HUES6 (cell line): ENCODE measurements around the gene HSPB3.
"Not testable (repeated sequence)": the region's sequence is repeated elsewhere in the genome, so short reads cannot be mapped to it uniquely, and the experiment has no call there.

ENCODE experiments used
- H3K27ac ChIP-seq: 2 replicates; pipeline ENCODE4 v1.7.0; 2013; ENCODE audit warnings: low read depth, mild to moderate bottlenecking, low read length, inconsistent platforms
- H3K27me3 ChIP-seq: 2 replicates; pipeline ENCODE4 v1.6.1; 2013; ENCODE audit warnings: low read length; ENCODE audit not compliant: control insufficient read depth, insufficient read depth
- H3K36me3 ChIP-seq: 2 replicates; pipeline ENCODE4 v1.6.1; 2013; ENCODE audit warnings: low read length; ENCODE audit not compliant: control insufficient read depth, insufficient read depth
- H3K4me1 ChIP-seq: 2 replicates; pipeline ENCODE4 v1.6.1; 2013; ENCODE audit warnings: low read length; ENCODE audit not compliant: control insufficient read depth, insufficient read depth
- H3K4me3 ChIP-seq: 2 replicates; pipeline ENCODE4 v1.5.1; 2013; ENCODE audit warnings: low read depth, low read length
- H3K9ac ChIP-seq: one replicate; pipeline ENCODE4 v1.6.1; 2013; ENCODE audit warnings: mild to moderate bottlenecking, low read length
- H3K9me3 ChIP-seq: 2 replicates; pipeline ENCODE4 v1.6.1; 2013; ENCODE audit warnings: low read depth, low read length; ENCODE audit not compliant: control insufficient read depth, insufficient read depth

The HSPB3 gene

DNA sequence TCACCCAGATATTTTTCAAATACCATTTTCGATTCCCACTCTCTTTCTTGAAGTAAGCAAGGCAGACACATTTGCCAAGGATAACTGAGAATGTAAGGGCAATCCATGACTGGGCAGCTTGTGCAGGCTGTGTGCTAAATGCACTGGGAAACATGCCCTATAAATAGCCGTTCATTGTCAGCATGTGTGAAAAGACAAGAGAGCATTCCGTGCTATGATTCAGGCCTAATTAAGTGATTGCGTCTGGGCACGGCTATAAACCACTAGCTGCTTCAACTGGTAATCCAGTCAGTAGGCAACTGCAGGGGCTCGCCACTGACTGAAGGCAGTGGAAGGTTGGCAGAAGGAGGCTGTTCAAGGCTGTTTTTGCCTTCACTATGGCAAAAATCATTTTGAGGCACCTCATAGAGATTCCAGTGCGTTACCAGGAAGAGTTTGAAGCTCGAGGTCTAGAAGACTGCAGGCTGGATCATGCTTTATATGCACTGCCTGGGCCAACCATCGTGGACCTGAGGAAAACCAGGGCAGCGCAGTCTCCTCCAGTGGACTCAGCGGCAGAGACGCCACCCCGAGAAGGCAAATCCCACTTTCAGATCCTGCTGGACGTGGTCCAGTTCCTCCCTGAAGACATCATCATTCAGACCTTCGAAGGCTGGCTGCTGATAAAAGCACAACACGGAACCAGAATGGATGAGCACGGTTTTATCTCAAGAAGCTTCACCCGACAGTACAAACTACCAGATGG is at the start of gene HSPB3:
TSS of gene HSPB3 (plus strand) at position 287 of the 745 bp plus-strand sequence. CDS start at position 378, 91 bp downstream.
- Histone ChIP-seq H3K9ac (no peak within 1 kb of the TSS), H3K4me1 (peaks cover 13% of the 10 kb centered on the region; the same call in 1 of the 2 replicates)

GRCh38 chr5:54411176-54411575 is 44.3 kb upstream of the HSPB3 start:
- peaks cover 14% of the 10 kb centered on the region for H3K4me1 ChIP-seq
- no peaks in the 10 kb centered on the region for H3K9me3 ChIP-seq
- H3K36me3 ChIP-seq = no peaks in the 10 kb centered on the region
- no peak overlapping the region for H3K9ac ChIP-seq
- no peak overlapping the region for H3K27ac ChIP-seq
- no peak overlapping the region for H3K4me3 ChIP-seq
- H3K27me3 ChIP-seq = no peaks in the 10 kb centered on the region

More for the DNA sequence above, at the start of gene HSPB3:
- H3K9me3 ChIP-seq = peaks cover 4% of the 10 kb centered on the region; the same call in 1 of the 2 replicates
- no peaks in the 10 kb centered on the region for H3K27me3 ChIP-seq
- H3K36me3 ChIP-seq = no peaks in the 10 kb centered on the region
- H3K4me3 ChIP-seq = no peak within 1 kb of the TSS
- H3K27ac ChIP-seq = no peak within 1 kb of the TSS

DNA sequence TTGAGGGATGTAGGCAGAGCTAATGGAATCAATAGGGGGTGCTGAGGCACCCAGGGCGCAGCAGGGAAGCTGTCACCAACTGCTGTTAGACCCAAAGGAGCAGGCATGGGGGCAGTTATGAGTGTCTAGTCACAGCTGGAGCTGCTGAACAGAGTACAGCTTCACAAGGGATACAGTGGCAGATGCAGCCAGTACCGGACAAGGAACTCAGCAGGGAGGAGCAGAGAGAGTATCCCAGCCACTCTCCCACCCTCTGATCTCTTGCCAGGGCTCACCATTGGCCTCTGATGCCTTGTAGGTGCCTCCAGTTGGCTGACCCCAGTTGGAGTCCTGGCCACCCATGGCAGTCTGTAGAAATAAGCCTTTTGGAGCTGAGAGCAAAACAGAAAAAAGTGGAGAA is 42.6 kb upstream of the HSPB3 start:
- Histone ChIP-seq H3K4me3 (no peak overlapping the region), H3K4me1 (peaks cover 16% of the 10 kb centered on the region), H3K9me3 (no peaks in the 10 kb centered on the region), H3K27ac (no peak overlapping the region), H3K36me3 (no peaks in the 10 kb centered on the region), H3K27me3 (no peaks in the 10 kb centered on the region), H3K9ac (no peak overlapping the region)

DNA sequence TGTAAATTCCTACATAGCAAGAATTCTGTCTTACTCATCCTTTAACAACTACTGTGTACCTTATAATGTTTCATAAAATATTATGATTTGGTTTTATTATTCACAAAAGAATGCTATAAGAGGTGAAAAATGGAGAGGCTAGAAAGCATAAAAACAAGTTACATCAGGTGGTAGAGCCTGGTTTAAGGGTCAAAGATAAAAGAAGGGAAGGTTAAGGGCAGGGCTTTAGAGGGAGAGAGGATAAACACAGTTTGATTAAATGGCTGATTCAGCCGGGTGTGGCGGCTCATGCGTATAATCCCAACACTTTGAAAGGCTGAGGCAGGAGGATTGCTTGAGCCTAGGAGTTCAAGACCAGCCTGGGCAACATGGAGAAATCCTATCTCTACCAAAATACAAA is 40.4 kb upstream of the HSPB3 start:
- H3K9ac ChIP-seq = no peak overlapping the region
- H3K4me1 ChIP-seq = peaks cover 16% of the 10 kb centered on the region
- H3K9me3 ChIP-seq = no peaks in the 10 kb centered on the region
- no peak overlapping the region for H3K4me3 ChIP-seq
- H3K27ac ChIP-seq = no peak overlapping the region
- H3K27me3 ChIP-seq = no peaks in the 10 kb centered on the region
- no peaks in the 10 kb centered on the region for H3K36me3 ChIP-seq

DNA sequence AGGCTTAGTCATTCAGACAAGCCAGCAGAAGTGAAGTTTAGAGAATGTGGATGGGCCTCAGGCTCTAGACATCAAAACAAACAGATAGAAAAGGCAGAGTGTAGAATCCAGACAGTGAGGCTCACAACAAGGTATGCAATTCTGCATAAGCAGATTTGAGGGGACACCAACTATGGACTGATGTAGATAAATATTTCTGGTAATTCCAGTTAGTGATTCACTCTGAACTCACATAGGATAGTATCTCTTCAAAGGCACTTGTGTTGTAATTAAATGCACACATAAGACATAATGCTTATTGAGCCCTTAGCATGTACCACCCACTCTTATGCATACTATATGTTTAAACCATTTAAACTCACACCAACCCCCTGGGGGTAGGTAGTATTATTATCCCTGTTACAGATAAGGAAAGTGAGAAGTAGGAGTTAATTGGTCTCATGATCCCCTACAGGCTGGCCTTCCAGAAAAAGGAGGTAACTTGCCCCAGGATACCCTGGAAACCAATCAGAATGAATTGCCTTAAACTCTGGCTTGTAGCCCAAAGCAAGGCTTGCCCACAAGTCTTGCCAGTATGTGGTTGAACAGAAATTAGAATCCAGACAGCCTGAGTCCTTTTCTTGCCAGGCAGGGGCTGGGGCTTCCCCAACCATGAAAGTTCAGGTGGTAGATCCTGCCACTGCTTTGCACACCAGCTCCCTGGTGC is 39.5 kb upstream of the HSPB3 start:
- H3K27me3 ChIP-seq = no peaks in the 10 kb centered on the region
- no peaks in the 10 kb centered on the region for H3K9me3 ChIP-seq
- H3K4me3 ChIP-seq = no peak overlapping the region
- H3K9ac ChIP-seq = no peak overlapping the region
- no peak overlapping the region for H3K27ac ChIP-seq
- no peaks in the 10 kb centered on the region for H3K36me3 ChIP-seq
- H3K4me1 ChIP-seq = peaks cover 16% of the 10 kb centered on the region

- not testable (repeated sequence) for H3K9me3 ChIP-seq, H3K27ac ChIP-seq, H3K4me1 ChIP-seq, H3K4me3 ChIP-seq, H3K9ac ChIP-seq, H3K36me3 ChIP-seq, H3K27me3 ChIP-seq
These were observed 35.7 kb upstream of the HSPB3 start for GRCh38 chr5:54419573-54420423.

GRCh38 chr5:54420511-54420910 is 35.0 kb upstream of the HSPB3 start:
- H3K27me3 ChIP-seq, H3K9me3 ChIP-seq, H3K4me1 ChIP-seq, H3K9ac ChIP-seq, H3K27ac ChIP-seq, H3K4me3 ChIP-seq, H3K36me3 ChIP-seq: not testable (repeated sequence)

DNA sequence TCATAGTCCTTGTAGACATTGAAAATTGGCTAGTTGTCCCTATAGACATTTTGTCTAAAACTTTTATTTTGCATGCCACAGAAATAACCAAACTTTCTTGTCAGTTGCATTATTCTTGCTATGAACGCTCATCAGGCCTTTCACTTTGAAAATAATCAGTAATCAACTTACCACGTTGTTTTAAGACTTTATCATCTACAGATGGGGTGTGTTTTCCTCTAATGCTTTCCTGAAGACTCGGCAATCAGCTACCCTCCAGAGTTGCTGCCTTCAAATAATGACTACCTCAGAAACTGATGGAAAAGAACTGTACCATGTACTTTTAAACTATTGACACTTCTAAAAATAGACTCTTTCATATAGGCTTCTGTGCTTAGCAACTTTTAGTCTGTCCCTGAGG is 33.5 kb upstream of the HSPB3 start:
- Histone ChIP-seq H3K4me3 (no peak overlapping the region), H3K27me3 (no peaks in the 10 kb centered on the region), H3K9me3 (peaks cover 4% of the 10 kb centered on the region; the same call in 1 of the 2 replicates), H3K36me3 (no peaks in the 10 kb centered on the region), H3K27ac (no peak overlapping the region), H3K4me1 (no peaks in the 10 kb centered on the region), H3K9ac (no peak overlapping the region)

DNA sequence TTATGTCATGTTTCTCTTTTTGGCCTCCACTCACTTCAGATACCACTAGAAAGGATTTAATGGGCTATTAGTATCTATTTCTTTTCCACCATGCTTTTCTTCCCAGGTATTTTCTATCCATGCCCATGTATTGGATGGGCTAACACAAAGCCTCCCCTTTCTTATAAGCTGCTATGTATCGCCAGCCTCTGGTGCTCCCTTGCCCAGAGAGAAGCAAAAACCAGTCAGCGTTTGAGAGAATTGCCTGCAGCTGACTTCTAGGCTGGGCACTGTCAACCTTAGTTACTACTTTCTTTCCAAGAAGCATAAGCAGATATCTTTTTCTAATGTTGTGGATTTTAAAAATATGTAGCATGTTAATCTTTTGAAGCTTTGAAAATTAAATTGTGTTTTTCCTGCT is 30.2 kb upstream of the HSPB3 start:
- Histone ChIP-seq H3K9ac (no peak overlapping the region), H3K4me3 (no peak overlapping the region), H3K36me3 (no peaks in the 10 kb centered on the region), H3K9me3 (peaks cover 4% of the 10 kb centered on the region; the same call in 1 of the 2 replicates), H3K27ac (no peak overlapping the region), H3K27me3 (no peaks in the 10 kb centered on the region), H3K4me1 (no peaks in the 10 kb centered on the region)

DNA sequence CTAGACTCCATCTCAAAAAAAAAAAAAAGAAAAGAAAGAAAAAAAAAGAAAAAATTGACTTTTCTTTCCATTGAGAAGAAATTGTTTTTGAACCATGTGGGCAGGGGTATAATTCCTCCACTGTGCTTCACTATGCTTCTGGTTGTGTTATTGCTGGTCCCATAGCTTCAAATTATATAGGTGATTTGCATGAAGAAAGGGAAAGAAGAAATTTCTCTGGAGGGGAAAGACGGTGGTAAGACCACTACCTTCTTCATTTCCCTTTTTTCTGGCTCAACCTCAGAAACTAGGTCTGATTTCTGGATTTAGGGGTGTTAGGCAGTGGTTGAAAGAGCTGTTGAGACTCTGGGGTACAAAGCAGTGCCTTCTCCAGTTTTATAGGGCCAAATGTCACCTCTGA is 29.3 kb upstream of the HSPB3 start:
- no peak overlapping the region for H3K4me3 ChIP-seq
- no peak overlapping the region for H3K27ac ChIP-seq
- no peak overlapping the region for H3K9ac ChIP-seq
- H3K27me3 ChIP-seq = no peaks in the 10 kb centered on the region
- H3K36me3 ChIP-seq = no peaks in the 10 kb centered on the region
- peaks cover 4% of the 10 kb centered on the region; the same call in 1 of the 2 replicates for H3K9me3 ChIP-seq
- H3K4me1 ChIP-seq = no peaks in the 10 kb centered on the region

- not testable (repeated sequence) for H3K4me1 ChIP-seq, H3K9ac ChIP-seq, H3K36me3 ChIP-seq, H3K4me3 ChIP-seq, H3K9me3 ChIP-seq, H3K27me3 ChIP-seq, H3K27ac ChIP-seq
These were observed 20.8 kb upstream of the HSPB3 start for GRCh38 chr5:54434650-54435049.
